ENCODE measurements around the gene SALL3.

The SALL3 gene

DNA sequence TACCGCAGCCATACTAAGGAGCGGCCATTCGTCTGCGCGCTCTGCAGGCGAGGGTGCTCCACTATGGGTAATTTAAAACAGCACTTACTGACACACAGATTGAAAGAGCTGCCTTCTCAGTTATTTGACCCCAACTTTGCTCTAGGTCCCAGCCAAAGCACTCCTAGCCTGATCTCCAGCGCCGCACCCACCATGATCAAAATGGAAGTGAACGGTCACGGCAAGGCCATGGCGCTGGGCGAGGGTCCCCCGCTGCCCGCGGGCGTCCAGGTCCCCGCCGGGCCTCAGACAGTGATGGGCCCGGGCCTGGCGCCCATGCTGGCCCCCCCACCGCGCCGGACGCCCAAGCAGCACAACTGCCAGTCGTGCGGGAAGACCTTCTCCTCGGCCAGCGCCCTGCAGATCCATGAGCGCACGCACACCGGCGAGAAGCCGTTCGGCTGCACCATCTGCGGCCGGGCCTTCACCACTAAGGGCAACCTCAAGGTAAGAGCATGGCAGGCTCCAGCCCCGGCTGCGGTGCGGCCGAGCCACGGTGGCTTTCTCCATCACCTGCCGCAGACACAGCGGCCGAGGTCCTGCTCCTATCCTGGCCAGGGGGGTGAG, 15.5 kb downstream of the SALL3 start:
- Histone ChIP-seq H3K36me3 (ENCODE audit: insufficient read depth, low read length) (peaks cover 70% of the 10 kb centered on the region), H3K4me1 (ENCODE audit: insufficient read depth, low read length) (peaks cover 9% of the 10 kb centered on the region), H3K27ac (ENCODE audit: low read depth, low read length) (no peak overlapping the region), H3K27me3 (ENCODE audit: insufficient read depth, low read length) (no peaks in the 10 kb centered on the region), H3K4me3 (ENCODE audit: low read length) (no peak overlapping the region), H3K9ac (ENCODE audit: low read depth, low read length) (no peak overlapping the region), H3K9me3 (ENCODE audit: insufficient read depth, low read depth, low read length) (no peaks in the 10 kb centered on the region)
- WGBS, result 97% methylated on average over 44 of the region's 44 CpGs

DNA sequence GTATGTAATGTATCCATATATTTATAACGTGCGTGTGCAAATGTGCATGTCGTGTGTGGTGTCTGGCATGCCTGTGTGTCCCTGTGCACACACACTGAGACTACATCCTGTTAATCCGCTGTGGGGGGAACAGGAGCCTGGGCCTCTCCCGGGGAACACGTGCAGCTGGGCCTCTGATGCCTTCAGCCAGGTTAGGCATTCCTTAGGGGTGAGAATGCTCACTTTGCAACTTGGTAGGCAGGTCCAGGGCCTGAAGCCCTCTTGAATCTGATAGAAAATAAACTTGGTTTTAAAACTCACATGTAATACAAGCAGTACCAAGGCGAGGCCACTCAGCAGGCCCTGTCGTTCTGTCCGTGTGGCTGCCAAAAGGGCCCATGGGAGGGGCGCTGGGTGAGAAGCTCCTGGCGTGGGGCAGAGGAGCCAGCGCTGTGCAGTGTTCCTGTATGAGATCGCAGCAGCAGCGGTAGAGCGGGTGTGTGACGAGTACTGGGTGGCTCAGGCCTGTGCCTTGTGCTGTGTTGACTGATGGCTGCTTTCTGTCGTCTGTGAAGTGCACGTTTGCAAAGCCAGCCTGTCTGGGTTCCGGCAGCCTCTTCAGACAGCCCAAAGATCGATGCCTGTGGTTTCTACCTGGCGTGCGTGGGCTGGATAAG, 16.2 kb downstream of the SALL3 start:
- Histone ChIP-seq H3K9ac (ENCODE audit: low read depth, low read length) (no peak overlapping the region), H3K27ac (ENCODE audit: low read depth, low read length) (no peak overlapping the region), H3K27me3 (ENCODE audit: insufficient read depth, low read length) (no peaks in the 10 kb centered on the region), H3K4me1 (ENCODE audit: insufficient read depth, low read length) (peaks cover 1% of the 10 kb centered on the region), H3K36me3 (ENCODE audit: insufficient read depth, low read length) (peaks cover 76% of the 10 kb centered on the region), H3K4me3 (ENCODE audit: low read length) (no peak overlapping the region), H3K9me3 (ENCODE audit: insufficient read depth, low read depth, low read length) (no peaks in the 10 kb centered on the region)
- 95% methylated on average over 22 of the region's 22 CpGs for WGBS

DNA sequence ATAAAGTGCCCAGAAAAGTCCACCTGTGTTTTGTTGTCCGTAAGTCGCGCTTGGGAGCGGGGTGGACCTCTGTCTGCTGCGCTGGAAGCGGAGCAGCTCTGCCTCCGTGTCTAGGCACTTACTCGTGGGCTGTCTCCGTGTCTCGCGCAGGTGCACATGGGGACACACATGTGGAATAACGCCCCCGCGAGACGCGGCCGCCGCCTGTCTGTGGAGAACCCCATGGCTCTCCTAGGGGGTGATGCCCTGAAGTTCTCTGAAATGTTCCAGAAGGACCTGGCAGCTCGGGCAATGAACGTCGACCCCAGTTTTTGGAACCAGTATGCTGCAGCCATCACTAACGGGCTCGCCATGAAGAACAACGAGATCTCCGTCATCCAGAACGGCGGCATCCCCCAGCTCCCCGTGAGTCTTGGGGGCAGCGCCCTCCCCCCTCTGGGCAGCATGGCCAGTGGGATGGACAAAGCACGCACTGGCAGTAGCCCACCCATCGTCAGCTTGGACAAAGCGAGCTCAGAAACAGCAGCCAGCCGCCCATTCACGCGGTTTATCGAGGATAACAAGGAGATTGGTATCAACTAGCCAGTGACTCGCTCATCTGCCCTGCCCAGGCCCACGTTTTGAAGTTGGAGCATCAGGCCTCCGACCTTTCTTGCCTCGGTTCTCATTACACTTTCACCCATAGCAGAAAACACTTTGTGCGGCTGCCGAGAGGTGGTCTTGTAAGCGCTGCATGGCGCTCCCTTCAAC, 17.3 kb downstream of the SALL3 start:
- H3K9me3 ChIP-seq (ENCODE audit: insufficient read depth, low read depth, low read length), result no peaks in the 10 kb centered on the region
- H3K4me1 ChIP-seq (ENCODE audit: insufficient read depth, low read length), result no peaks in the 10 kb centered on the region
- no peaks in the 10 kb centered on the region for H3K27me3 ChIP-seq (ENCODE audit: insufficient read depth, low read length)
- no peak overlapping the region for H3K4me3 ChIP-seq (ENCODE audit: low read length)
- 96% methylated on average over 44 of the region's 44 CpGs for WGBS
- H3K27ac ChIP-seq (ENCODE audit: low read depth, low read length), result no peak overlapping the region
- H3K9ac ChIP-seq (ENCODE audit: low read depth, low read length), result no peak overlapping the region
- peaks cover 81% of the 10 kb centered on the region for H3K36me3 ChIP-seq (ENCODE audit: insufficient read depth, low read length)

DNA sequence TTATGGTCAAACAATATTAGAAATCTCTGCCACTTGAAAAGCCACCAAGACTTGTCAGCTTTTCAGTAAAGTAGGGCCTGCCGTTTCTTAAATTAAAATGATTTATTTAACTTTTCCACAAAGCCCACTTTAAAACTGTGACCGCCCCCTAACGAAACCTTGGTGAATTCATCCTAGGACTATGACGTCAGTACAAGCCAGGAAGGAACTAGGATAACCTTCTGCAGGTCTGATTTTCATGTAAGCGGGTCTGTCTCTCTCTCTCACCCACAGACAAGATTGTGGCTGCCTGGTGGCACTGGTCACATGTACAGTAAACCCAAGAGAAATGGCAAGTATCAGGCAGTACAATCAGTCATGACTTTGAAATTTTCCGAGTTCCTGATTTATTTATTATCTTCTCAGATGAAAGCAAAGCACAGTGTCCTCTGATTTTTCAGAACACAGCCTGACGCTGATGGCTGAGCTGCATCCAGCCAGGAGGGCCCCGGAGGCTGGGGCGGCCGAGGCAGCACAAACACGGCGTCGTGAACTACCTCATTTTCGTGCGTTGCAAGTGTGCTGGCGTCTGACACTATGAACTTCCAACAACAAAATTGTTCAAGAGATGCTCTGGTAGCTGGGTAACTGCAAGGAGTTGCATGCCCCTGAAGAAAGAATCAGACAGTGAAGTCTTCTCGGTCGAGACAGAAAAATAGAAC, 18.9 kb downstream of the SALL3 start:
- Histone ChIP-seq H3K36me3 (ENCODE audit: insufficient read depth, low read length) (peaks cover 86% of the 10 kb centered on the region), H3K4me1 (ENCODE audit: insufficient read depth, low read length) (no peaks in the 10 kb centered on the region)
- WGBS, result 94% methylated on average over 18 of the region's 18 CpGs

DNA sequence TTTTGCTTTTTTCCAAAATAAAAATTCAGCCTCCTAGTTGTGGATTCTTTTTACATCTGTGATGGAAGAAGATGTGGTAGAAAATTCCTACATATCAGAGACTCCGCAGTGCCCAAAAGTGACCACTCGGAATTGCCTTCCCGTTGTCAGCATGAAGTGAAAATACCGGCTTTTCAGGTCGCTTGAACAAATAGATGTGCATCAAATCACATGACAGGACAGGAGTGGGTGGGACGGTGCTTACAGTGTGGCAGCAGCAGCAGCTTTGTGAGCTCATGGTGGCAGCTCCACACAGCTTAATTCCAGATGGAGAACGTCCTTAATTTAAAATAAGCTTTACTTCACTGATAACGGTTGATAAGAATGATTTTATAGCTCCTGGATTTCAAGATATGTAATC, 20.3 kb downstream of the SALL3 start:
- peaks cover 74% of the 10 kb centered on the region for H3K36me3 ChIP-seq (ENCODE audit: insufficient read depth, low read length)
- no peak overlapping the region for H3K9ac ChIP-seq (ENCODE audit: low read depth, low read length)
- WGBS, result 94% methylated on average over 7 of the region's 8 CpGs
- no peaks in the 10 kb centered on the region for H3K4me1 ChIP-seq (ENCODE audit: insufficient read depth, low read length)
- no peak overlapping the region for H3K27ac ChIP-seq (ENCODE audit: low read depth, low read length)
- H3K27me3 ChIP-seq (ENCODE audit: insufficient read depth, low read length), result no peaks in the 10 kb centered on the region
- no peak overlapping the region for H3K4me3 ChIP-seq (ENCODE audit: low read length)
- H3K9me3 ChIP-seq (ENCODE audit: insufficient read depth, low read depth, low read length), result no peaks in the 10 kb centered on the region

More for the DNA sequence above, 18.9 kb downstream of the SALL3 start:
- Histone ChIP-seq H3K9me3 (ENCODE audit: insufficient read depth, low read depth, low read length) (no peaks in the 10 kb centered on the region), H3K27me3 (ENCODE audit: insufficient read depth, low read length) (no peaks in the 10 kb centered on the region), H3K27ac (ENCODE audit: low read depth, low read length) (no peak overlapping the region), H3K9ac (ENCODE audit: low read depth, low read length) (no peak overlapping the region), H3K4me3 (ENCODE audit: low read length) (no peak overlapping the region)

DNA sequence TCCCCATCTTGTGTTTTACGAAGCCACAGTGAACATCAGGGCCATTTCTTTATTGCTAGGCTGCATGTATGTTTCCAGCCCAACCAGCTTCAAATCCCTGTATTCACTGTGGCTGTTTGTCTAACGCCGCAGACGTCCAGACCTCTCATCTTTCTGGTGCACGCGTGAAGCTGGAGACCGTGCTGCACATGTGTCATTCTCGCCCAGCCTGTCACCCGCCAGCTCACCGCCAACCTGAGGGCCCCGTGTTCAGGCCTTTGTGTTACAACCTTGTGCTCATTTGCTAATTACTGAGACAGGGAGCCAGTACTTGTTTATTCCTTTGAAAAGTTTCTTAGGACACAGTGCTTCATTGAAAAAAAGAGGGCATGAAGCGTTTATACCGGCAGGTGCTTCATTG, 21.4 kb downstream of the SALL3 start:
- Histone ChIP-seq H3K9me3 (ENCODE audit: insufficient read depth, low read depth, low read length) (no peaks in the 10 kb centered on the region), H3K9ac (ENCODE audit: low read depth, low read length) (no peak overlapping the region), H3K27ac (ENCODE audit: low read depth, low read length) (no peak overlapping the region), H3K4me1 (ENCODE audit: insufficient read depth, low read length) (no peaks in the 10 kb centered on the region), H3K4me3 (ENCODE audit: low read length) (no peak overlapping the region), H3K27me3 (ENCODE audit: insufficient read depth, low read length) (no peaks in the 10 kb centered on the region), H3K36me3 (ENCODE audit: insufficient read depth, low read length) (peaks cover 63% of the 10 kb centered on the region)
- WGBS, result 97% methylated on average over 13 of the region's 13 CpGs

DNA sequence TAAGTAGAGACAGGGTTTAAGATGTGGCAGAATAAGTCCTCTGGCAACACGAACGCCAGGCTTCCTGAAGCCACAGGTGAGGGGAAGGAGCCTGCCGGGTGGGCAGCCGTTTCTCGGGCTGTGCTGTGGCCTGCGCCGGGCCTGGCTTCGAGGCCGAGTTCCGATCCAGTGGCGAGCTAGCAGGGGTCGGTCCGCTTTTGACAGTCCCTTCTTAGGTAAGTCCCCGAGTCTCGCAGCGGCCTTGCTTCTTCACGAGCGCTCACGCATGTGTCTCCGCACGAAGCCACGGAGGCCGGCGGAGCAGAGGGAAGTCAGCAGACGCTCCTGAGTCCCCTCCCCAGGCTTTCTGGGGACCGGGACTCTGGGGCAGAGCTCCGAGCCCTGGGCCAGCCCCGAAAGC, 26.0 kb downstream of the SALL3 start:
- H3K9ac ChIP-seq (ENCODE audit: low read depth, low read length), result no peak overlapping the region
- H3K27me3 ChIP-seq (ENCODE audit: insufficient read depth, low read length), result no peaks in the 10 kb centered on the region
- 97% methylated on average over 28 of the region's 28 CpGs for WGBS
- H3K4me1 ChIP-seq (ENCODE audit: insufficient read depth, low read length), result no peaks in the 10 kb centered on the region
- H3K9me3 ChIP-seq (ENCODE audit: insufficient read depth, low read depth, low read length), result no peaks in the 10 kb centered on the region
- H3K4me3 ChIP-seq (ENCODE audit: low read length), result no peak overlapping the region
- no peak overlapping the region for H3K27ac ChIP-seq (ENCODE audit: low read depth, low read length)
- peaks cover 18% of the 10 kb centered on the region for H3K36me3 ChIP-seq (ENCODE audit: insufficient read depth, low read length)

DNA sequence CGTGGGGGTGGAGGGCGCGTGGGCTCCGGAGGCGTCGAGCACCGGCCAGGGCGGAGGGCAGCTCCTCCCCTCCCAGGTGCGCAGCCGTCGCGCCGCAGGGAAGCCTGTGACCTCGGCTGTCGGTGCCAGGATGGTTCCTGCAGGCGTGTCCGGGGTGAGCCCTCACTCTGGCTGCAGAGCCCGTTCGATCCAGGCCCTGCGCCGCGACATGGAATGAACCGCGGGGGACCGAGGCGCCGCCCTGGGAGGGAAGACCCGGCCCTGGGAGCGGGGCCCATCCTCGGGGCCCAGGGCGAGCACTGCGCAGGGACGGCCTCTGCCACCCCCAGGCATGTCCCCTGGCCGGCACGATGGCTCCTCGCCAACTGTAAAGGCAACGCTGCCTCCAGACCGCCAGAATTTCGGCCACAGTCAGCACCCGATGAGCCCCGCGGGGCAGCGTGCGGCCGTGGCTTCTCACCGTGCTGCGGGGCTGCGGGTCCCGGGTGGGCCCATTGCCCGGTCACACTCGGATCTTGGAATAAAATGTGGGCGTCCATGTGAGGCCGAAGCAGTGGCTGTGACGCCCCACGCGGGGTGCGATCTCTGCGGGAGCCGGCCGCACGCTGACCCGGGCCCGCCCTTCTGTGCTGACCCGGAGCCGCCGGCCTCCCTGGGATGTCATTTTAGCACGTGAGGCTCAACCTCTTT, 26.6 kb downstream of the SALL3 start:
- Histone ChIP-seq H3K4me3 (ENCODE audit: low read length) (no peak overlapping the region), H3K36me3 (ENCODE audit: insufficient read depth, low read length) (peaks cover 17% of the 10 kb centered on the region), H3K27ac (ENCODE audit: low read depth, low read length) (no peak overlapping the region), H3K9me3 (ENCODE audit: insufficient read depth, low read depth, low read length) (no peaks in the 10 kb centered on the region), H3K4me1 (ENCODE audit: insufficient read depth, low read length) (no peaks in the 10 kb centered on the region), H3K9ac (ENCODE audit: low read depth, low read length) (no peak overlapping the region), H3K27me3 (ENCODE audit: insufficient read depth, low read length) (no peaks in the 10 kb centered on the region)
- 97% methylated on average over 67 of the region's 67 CpGs for WGBS

DNA sequence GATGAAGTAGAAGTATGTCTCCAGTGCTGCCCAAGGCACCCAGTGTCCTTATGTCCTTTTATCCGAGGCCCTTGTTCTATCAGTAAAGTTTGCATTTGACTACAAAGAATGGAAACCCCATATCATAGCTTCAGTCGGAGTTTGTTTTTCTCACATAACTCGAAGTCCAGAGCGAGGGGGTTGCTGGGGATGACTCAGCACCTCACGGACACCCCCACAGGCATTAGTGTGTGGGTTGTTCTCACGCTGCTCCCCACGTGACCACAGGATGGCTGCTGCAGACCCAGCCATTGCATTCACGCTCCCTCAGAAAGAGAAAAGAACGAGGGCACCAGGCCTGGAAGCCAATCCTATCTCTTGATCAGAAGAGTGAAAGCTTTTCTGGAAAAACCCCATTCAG, 27.8 kb downstream of the SALL3 start:
- H3K9ac ChIP-seq (ENCODE audit: low read depth, low read length), result no peak overlapping the region
- H3K27me3 ChIP-seq (ENCODE audit: insufficient read depth, low read length), result no peaks in the 10 kb centered on the region
- 95% methylated on average over 9 of the region's 9 CpGs for WGBS
- H3K4me1 ChIP-seq (ENCODE audit: insufficient read depth, low read length), result no peaks in the 10 kb centered on the region
- peaks cover 7% of the 10 kb centered on the region for H3K36me3 ChIP-seq (ENCODE audit: insufficient read depth, low read length)
- no peaks in the 10 kb centered on the region for H3K9me3 ChIP-seq (ENCODE audit: insufficient read depth, low read depth, low read length)
- no peak overlapping the region for H3K4me3 ChIP-seq (ENCODE audit: low read length)
- no peak overlapping the region for H3K27ac ChIP-seq (ENCODE audit: low read depth, low read length)

DNA sequence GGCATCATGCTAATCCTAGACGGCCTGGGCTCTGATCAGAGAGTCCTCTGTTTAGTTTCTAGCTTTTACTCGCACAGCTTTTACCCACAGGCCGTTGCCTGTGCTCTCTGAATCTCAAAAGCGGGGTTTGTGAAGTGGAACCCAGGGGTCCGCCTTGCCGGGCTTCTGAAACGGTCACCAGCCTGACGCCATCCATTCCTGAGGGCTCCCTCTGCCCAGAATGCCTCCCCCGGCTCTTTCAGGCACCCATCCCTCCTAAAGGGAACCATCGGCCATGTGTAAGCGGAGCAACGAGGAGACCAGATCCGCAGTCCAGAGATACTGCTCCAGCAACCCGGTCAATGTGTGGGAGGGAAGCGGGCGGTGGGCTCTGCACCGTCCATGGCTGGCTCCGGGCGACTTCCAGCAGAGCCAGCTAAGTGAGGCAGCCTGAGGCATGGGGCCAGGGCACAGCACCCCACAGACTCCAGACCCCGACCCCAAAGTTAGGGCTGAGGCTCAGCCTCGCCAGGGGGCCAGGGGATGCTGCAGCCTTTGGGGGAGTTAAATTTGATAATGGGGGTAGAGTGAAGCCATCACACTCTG, 28.8 kb downstream of the SALL3 start:
- 96% methylated on average over 21 of the region's 21 CpGs for WGBS
- no peaks in the 10 kb centered on the region for H3K4me1 ChIP-seq (ENCODE audit: insufficient read depth, low read length)

More for the DNA sequence above, 28.8 kb downstream of the SALL3 start:
- Histone ChIP-seq H3K36me3 (ENCODE audit: insufficient read depth, low read length) (no peaks in the 10 kb centered on the region; the same call in 1 of the 2 replicates), H3K27me3 (ENCODE audit: insufficient read depth, low read length) (no peaks in the 10 kb centered on the region), H3K4me3 (ENCODE audit: low read length) (no peak overlapping the region), H3K9ac (ENCODE audit: low read depth, low read length) (no peak overlapping the region), H3K9me3 (ENCODE audit: insufficient read depth, low read depth, low read length) (no peaks in the 10 kb centered on the region), H3K27ac (ENCODE audit: low read depth, low read length) (no peak overlapping the region)
